Measurements from ENCODE around the gene EXOSC9.

EXOSC9 gene

DNA sequence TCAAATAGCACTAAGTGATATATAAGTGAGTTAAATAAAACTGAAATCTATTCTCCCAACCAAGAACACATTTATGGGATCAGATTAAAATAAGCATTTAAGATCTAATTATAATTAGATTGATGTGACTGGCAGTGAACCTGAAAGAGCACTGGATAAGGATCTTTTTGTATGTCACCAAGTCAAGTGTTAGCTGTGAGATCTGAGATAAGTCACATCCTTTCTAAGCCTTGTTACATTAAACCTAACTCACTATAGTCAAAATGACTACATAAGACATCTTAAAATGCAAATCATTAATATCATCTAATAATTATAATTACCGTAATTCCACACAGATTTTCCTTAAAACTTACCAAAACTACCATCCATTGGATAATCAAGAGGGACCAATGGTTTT lies 20.9 kb downstream of the EXOSC9 start:
- no peaks in the 10 kb centered on the region for H3K9me3 ChIP-seq (ENCODE audit: control insufficient read depth, low read length)
- no peak for DNase-seq
- no peak overlapping the region for H3K27ac ChIP-seq (ENCODE audit: insufficient read depth, low read length, poor library complexity, severe bottlenecking)
- H3K4me1 ChIP-seq (ENCODE audit: control insufficient read depth, insufficient read depth, low read length, poor library complexity, severe bottlenecking): no peaks in the 10 kb centered on the region
- no peak overlapping the region for H3K4me3 ChIP-seq (ENCODE audit: insufficient read depth, low read depth, low read length, poor library complexity, severe bottlenecking)
- H3K27me3 ChIP-seq (replicated peaks; ENCODE audit: control insufficient read depth, insufficient read depth, low read length, poor library complexity, severe bottlenecking): no peaks in the 10 kb centered on the region
- H3K36me3 ChIP-seq (ENCODE audit: control insufficient read depth, insufficient read depth, low read length): peaks cover 1% of the 10 kb centered on the region

DNA sequence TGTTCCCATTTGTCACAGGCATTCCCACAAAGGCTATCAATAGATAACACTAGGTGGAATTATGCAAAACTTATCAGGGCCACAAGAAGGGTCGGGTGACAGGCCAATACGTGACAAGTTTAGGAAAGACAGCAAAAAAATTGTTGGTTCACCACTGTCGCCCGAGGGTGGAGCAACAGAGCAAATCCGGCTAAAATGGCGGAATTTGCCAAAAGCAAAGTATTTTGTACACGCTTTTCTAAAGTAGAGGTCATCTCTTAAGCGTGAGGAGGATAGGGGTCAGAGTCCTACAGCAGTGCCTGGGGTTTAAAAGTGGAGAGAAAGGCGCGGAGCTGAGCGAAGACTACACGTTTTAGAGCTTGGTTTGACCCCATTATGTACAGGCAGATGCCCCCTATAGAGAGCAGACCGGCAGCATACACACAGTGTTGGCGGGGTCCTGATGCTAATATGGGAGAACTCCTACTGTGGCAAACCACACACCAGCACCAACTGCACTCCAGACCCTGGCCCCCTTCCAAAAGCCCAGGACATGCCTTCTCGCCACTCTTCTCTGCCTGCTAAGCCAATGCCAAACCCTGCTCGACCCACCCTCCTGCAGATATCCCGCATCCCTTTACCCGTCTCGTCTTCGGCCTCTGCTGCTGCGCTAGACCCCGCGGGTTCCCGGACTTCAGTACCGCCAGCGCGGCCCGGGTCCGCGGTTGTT lies 21.8 kb downstream of the EXOSC9 start:
- Histone ChIP-seq H3K9me3 (ENCODE audit: control insufficient read depth, low read length) (no peaks in the 10 kb centered on the region), H3K27me3 (replicated peaks; ENCODE audit: control insufficient read depth, insufficient read depth, low read length, poor library complexity, severe bottlenecking) (no peaks in the 10 kb centered on the region), H3K4me3 (ENCODE audit: insufficient read depth, low read depth, low read length, poor library complexity, severe bottlenecking) (peak overlapping the region; percentile 77), H3K4me1 (ENCODE audit: control insufficient read depth, insufficient read depth, low read length, poor library complexity, severe bottlenecking) (no peaks in the 10 kb centered on the region), H3K27ac (ENCODE audit: insufficient read depth, low read length, poor library complexity, severe bottlenecking) (no peak overlapping the region), H3K36me3 (ENCODE audit: control insufficient read depth, insufficient read depth, low read length) (no peaks in the 10 kb centered on the region)
- peak in 2 of 3 donors; percentile 12 to 13 for DNase-seq

DNA sequence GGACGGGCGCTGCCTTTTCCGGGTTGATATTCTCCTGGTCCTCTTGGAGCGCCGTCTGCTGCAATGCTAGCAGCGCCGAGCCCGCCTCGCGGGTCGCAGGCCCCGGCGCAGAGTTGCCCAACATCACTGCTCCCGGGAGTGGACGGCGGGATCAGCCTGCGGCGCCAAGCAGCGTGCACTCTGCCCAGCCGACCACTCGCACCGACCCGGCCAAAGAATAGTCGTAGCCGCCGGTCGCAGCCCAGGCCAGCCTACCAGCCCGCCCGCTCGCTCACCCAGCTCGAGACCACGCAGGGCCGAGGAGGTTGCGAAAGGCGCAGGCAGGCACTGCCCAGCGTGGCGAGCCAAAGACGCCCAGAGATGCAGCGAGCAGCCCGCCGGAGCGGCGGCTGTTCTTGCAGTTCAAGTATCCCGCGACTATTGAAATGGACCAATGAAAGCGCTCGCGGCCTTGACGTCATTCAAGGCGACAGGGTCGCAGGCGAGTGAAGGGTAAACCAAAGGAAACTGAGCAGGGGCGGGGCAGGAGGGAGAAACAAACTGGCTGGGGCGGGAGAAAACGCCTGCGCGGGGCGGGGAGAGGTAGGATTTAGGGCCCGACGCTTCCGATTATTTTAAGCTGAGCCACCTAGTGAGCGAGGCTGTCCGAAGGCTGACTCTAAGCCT lies 22.5 kb downstream of the EXOSC9 start, which contains the start of gene CCNA2:
Gene CCNA2, minus strand, starts transcription at position 379 of the 666 bp plus-strand sequence. Its CDS starts 255 bp downstream, at position 124.
- peak; percentile 89 to 94 (median 92) for DNase-seq

DNA sequence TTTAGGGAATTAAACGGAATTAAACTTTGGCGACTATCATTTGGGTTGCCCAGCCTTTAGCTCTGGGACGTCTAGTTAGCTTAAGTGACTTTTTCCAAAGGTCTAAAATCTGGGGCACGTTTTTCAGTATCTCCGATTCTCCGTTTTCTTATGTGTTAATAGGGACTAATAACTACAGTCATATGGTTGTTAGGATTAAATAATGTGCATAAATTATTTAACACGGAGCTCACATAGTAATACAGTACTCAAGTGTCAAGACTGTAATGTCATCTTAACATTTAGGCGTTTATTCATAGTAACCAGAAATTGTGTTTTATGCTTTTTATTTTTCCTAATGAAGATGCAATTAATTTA lies 23.0 kb downstream of the EXOSC9 start:
- H3K36me3 ChIP-seq (ENCODE audit: control insufficient read depth, insufficient read depth, low read length): no peaks in the 10 kb centered on the region

More for the DNA sequence above, 22.5 kb downstream of the EXOSC9 start, which contains the start of gene CCNA2:
- H3K9me3 ChIP-seq (ENCODE audit: control insufficient read depth, low read length): no peaks in the 10 kb centered on the region
- no peaks in the 10 kb centered on the region for H3K4me1 ChIP-seq (ENCODE audit: control insufficient read depth, insufficient read depth, low read length, poor library complexity, severe bottlenecking)
- peak within 1 kb of the TSS; percentile 53 for H3K27ac ChIP-seq (ENCODE audit: insufficient read depth, low read length, poor library complexity, severe bottlenecking)
- no peaks in the 10 kb centered on the region for H3K27me3 ChIP-seq (replicated peaks; ENCODE audit: control insufficient read depth, insufficient read depth, low read length, poor library complexity, severe bottlenecking)
- peak within 1 kb of the TSS; percentile 77 for H3K4me3 ChIP-seq (ENCODE audit: insufficient read depth, low read depth, low read length, poor library complexity, severe bottlenecking)
- H3K36me3 ChIP-seq (ENCODE audit: control insufficient read depth, insufficient read depth, low read length): no peaks in the 10 kb centered on the region

DNA sequence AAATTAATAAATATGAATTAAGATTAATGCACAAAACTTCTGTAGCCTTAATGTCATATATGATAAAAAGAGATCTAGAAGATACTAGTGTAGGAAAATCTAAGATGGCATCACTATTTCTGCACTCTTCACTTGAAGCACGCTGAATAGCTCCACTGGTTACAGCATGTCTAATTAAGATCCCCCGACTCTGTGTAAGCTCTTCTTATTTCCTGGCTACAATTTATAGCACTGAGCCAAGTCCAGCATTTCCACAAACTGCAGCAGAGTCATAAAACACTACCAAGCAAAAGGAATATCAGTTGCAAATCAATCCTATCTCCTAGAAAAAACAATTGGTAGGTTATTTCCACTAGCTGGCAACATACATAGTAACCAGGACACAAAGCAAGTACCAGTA lies 23.8 kb downstream of the EXOSC9 start:
- Histone ChIP-seq H3K27ac (ENCODE audit: insufficient read depth, low read length, poor library complexity, severe bottlenecking) (no peak overlapping the region), H3K4me1 (ENCODE audit: control insufficient read depth, insufficient read depth, low read length, poor library complexity, severe bottlenecking) (no peaks in the 10 kb centered on the region), H3K9me3 (ENCODE audit: control insufficient read depth, low read length) (no peaks in the 10 kb centered on the region), H3K36me3 (ENCODE audit: control insufficient read depth, insufficient read depth, low read length) (no peaks in the 10 kb centered on the region), H3K4me3 (ENCODE audit: insufficient read depth, low read depth, low read length, poor library complexity, severe bottlenecking) (no peak overlapping the region), H3K27me3 (replicated peaks; ENCODE audit: control insufficient read depth, insufficient read depth, low read length, poor library complexity, severe bottlenecking) (no peaks in the 10 kb centered on the region)
- no peak for DNase-seq

More for the DNA sequence above, 23.0 kb downstream of the EXOSC9 start:
- Histone ChIP-seq H3K27me3 (replicated peaks; ENCODE audit: control insufficient read depth, insufficient read depth, low read length, poor library complexity, severe bottlenecking) (no peaks in the 10 kb centered on the region), H3K9me3 (ENCODE audit: control insufficient read depth, low read length) (no peaks in the 10 kb centered on the region), H3K27ac (ENCODE audit: insufficient read depth, low read length, poor library complexity, severe bottlenecking) (peak overlapping the region; percentile 53), H3K4me1 (ENCODE audit: control insufficient read depth, insufficient read depth, low read length, poor library complexity, severe bottlenecking) (no peaks in the 10 kb centered on the region), H3K4me3 (ENCODE audit: insufficient read depth, low read depth, low read length, poor library complexity, severe bottlenecking) (peak overlapping the region; percentile 77)
- DNase-seq: no peak

DNA sequence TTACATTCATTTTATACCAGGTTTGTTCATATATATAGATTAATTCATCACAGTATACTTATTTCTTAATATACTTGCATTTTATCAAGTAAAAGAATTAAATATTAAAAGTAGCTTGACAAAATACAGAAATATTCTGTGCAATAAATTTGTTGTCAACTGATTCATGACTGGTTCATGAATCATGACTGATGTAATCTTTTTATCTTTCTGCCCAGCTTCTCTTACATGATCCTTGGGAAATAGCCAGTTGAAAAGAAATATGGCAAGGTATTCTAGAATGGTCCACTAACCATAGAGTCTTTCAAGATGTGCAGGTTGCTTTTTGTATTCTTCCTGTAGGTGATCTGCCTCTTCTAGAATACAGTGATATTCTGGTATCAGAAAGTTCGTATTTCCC lies 26.7 kb downstream of the EXOSC9 start:
- no peaks in the 10 kb centered on the region for H3K4me1 ChIP-seq (ENCODE audit: control insufficient read depth, insufficient read depth, low read length, poor library complexity, severe bottlenecking)
- H3K9me3 ChIP-seq (ENCODE audit: control insufficient read depth, low read length): no peaks in the 10 kb centered on the region
- H3K4me3 ChIP-seq (ENCODE audit: insufficient read depth, low read depth, low read length, poor library complexity, severe bottlenecking): no peak overlapping the region
- H3K27me3 ChIP-seq (replicated peaks; ENCODE audit: control insufficient read depth, insufficient read depth, low read length, poor library complexity, severe bottlenecking): no peaks in the 10 kb centered on the region
- no peak overlapping the region for H3K27ac ChIP-seq (ENCODE audit: insufficient read depth, low read length, poor library complexity, severe bottlenecking)
- DNase-seq: no peak
- H3K36me3 ChIP-seq (ENCODE audit: control insufficient read depth, insufficient read depth, low read length): no peaks in the 10 kb centered on the region

DNA sequence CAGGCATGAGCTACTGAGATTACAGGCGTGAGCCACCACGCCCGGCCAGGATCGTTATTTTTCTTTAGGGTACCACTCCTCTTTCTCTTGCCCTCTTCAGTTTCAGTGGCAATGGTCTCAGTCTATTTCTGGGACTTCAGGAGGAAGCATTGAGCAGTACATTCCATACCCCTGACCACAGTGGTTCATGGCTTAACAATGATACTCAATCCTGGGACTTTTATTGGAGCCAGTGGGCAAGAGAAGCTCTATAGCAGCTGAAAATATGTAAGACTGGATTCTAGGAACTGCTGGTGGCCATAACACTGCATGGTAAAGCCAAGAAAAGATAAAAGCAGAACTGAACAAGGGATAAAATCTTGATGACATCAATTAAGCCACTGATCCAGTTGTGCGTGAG lies 28.4 kb downstream of the EXOSC9 start:
- Histone ChIP-seq H3K36me3 (ENCODE audit: control insufficient read depth, insufficient read depth, low read length) (no peaks in the 10 kb centered on the region), H3K9me3 (ENCODE audit: control insufficient read depth, low read length) (no peaks in the 10 kb centered on the region), H3K27ac (ENCODE audit: insufficient read depth, low read length, poor library complexity, severe bottlenecking) (no peak overlapping the region), H3K27me3 (replicated peaks; ENCODE audit: control insufficient read depth, insufficient read depth, low read length, poor library complexity, severe bottlenecking) (no peaks in the 10 kb centered on the region), H3K4me3 (ENCODE audit: insufficient read depth, low read depth, low read length, poor library complexity, severe bottlenecking) (no peak overlapping the region), H3K4me1 (ENCODE audit: control insufficient read depth, insufficient read depth, low read length, poor library complexity, severe bottlenecking) (no peaks in the 10 kb centered on the region)
- DNase-seq: no peak

DNA sequence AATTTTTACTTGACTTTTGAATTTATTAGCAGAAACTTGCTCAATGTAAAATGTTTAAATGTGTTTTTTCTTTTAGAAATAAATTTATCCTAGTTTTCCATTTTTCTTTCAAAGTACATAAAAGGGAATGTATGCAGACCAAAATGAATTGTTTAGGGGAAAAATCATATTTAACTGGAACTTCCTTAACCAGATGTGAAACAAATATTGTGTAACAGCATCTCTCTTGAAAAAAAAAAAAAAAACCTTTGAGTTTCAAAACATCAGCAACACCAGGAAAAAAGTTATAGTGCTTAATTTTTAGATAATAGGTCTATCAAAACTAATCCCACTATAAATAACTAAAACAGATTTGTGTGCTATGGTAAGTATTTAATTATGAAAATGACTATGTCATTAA lies 37.0 kb downstream of the EXOSC9 start:
- Histone ChIP-seq H3K4me3 (ENCODE audit: insufficient read depth, low read depth, low read length, poor library complexity, severe bottlenecking) (no peak overlapping the region), H3K9me3 (ENCODE audit: control insufficient read depth, low read length) (no peaks in the 10 kb centered on the region), H3K4me1 (ENCODE audit: control insufficient read depth, insufficient read depth, low read length, poor library complexity, severe bottlenecking) (no peaks in the 10 kb centered on the region), H3K36me3 (ENCODE audit: control insufficient read depth, insufficient read depth, low read length) (peaks cover 6% of the 10 kb centered on the region), H3K27me3 (replicated peaks; ENCODE audit: control insufficient read depth, insufficient read depth, low read length, poor library complexity, severe bottlenecking) (no peaks in the 10 kb centered on the region), H3K27ac (ENCODE audit: insufficient read depth, low read length, poor library complexity, severe bottlenecking) (no peak overlapping the region)
- DNase-seq: no peak

DNA sequence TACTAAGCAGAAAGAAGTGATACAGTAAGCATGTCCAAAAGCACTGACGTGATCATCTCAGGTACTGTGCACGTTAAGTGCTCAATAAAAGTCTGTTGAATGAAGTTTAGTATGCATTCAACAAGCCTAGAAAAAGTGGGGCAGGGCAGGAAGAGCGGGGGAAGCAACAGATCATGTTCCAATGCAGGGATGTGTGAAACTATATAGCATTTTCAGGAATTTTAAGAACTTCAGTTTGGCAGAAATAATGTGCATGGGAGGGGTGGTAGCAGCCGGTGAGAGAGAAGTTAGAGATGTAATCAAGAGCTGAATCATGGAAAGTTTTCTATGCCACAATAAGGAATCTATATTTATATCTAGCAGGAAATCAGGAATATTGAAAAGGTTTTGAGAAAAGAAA lies 41.7 kb downstream of the EXOSC9 start:
- H3K27ac ChIP-seq (ENCODE audit: insufficient read depth, low read length, poor library complexity, severe bottlenecking): no peak overlapping the region
- no peaks in the 10 kb centered on the region for H3K9me3 ChIP-seq (ENCODE audit: control insufficient read depth, low read length)
- no peak overlapping the region for H3K4me3 ChIP-seq (ENCODE audit: insufficient read depth, low read depth, low read length, poor library complexity, severe bottlenecking)
- DNase-seq: no peak
- H3K4me1 ChIP-seq (ENCODE audit: control insufficient read depth, insufficient read depth, low read length, poor library complexity, severe bottlenecking): no peaks in the 10 kb centered on the region
- H3K36me3 ChIP-seq (ENCODE audit: control insufficient read depth, insufficient read depth, low read length): peaks cover 6% of the 10 kb centered on the region
- no peaks in the 10 kb centered on the region for H3K27me3 ChIP-seq (replicated peaks; ENCODE audit: control insufficient read depth, insufficient read depth, low read length, poor library complexity, severe bottlenecking)

DNA sequence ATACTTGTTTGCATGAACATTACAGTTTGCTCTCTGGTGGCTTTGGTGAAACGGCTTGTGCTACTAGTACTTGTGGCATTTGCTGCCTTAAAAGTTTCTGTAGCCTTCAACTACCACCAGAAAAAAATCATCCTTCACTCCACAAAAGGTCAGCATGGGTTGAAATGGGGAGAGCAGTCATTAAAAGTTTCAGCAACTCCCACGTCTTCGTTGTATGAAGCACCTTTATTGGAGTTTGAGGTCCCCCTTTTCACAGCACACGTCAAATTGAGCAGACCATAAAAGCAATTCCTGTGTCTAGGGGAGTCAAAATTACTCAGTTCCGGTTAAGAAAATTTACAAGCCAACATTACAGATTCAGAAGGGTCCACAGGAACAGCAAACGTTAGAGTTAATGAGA lies 45.5 kb downstream of the EXOSC9 start:
- Histone ChIP-seq H3K27me3 (replicated peaks; ENCODE audit: control insufficient read depth, insufficient read depth, low read length, poor library complexity, severe bottlenecking) (no peaks in the 10 kb centered on the region), H3K27ac (ENCODE audit: insufficient read depth, low read length, poor library complexity, severe bottlenecking) (no peak overlapping the region), H3K36me3 (ENCODE audit: control insufficient read depth, insufficient read depth, low read length) (no peaks in the 10 kb centered on the region), H3K4me1 (ENCODE audit: control insufficient read depth, insufficient read depth, low read length, poor library complexity, severe bottlenecking) (no peaks in the 10 kb centered on the region), H3K4me3 (ENCODE audit: insufficient read depth, low read depth, low read length, poor library complexity, severe bottlenecking) (no peak overlapping the region), H3K9me3 (ENCODE audit: control insufficient read depth, low read length) (no peaks in the 10 kb centered on the region)
- no peak for DNase-seq
